Endometrial microvascular endothelial cells (primary cell): ENCODE results near the gene SCART1. TPM values are rescaled to one million over a fixed set of nuclear protein-coding genes. Genes with fewer than 3 reads are reported as not detected.
"Not testable (repeated sequence)": the region's sequence is repeated elsewhere in the genome, so short reads cannot be mapped to it uniquely, and the experiment has no call there.

Source experiments
- in situ Hi-C: cut with HindIII; loops from 2 replicates; pipeline ENCODE4 v1.10.0; 2017; ENCODE audit warnings: low sequenced_read_pairs, low pct_unique_long_range_greater_than_20kb; ENCODE audit errors: inconsistent ontology term
- total RNA-seq: library from RNA; depleted of rRNA; stranded (reverse); fragments of >200 nt; gene quantifications from one replicate; pipeline ENCODE4 v1.2.3, GENCODE V29; 2015; ENCODE audit errors: inconsistent ontology term

Gene SCART1
- total RNA-seq: not detected

GRCh38 chr10:133453516-133454203 lies at the start of gene SCART1:
TSS of gene SCART1 (plus strand) at chr10:133453945. CDS start at chr10:133453998, 53 bp downstream.
- in situ Hi-C loops: no loop called here

DNA sequence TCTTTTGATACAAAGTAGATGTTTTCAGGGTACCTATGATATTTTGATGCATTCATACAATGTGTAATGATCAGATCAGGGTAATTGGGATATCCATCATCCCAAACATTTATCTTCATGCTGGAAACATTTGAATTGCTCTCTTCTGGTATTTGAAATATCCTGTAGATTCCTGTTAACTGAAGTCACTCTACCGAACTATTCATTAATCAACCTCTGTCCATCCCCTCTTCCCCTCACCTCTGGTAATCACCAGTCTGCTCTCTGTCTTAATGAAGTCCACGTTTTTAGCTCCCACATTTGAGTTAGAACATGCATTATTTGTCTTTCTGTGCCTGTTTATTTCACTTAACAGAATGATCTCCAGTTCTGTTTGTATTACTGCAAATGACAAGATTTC lies 48.5 kb upstream of the SCART1 start:
- in situ Hi-C loops: no loop called here

- in situ Hi-C loops: no loop called here
Measured at GRCh38 chr10:133405844-133406527, 47.8 kb upstream of the SCART1 start.

GRCh38 chr10:133411523-133412380 lies 42.0 kb upstream of the SCART1 start:
- in situ Hi-C loops: no loop called here

DNA sequence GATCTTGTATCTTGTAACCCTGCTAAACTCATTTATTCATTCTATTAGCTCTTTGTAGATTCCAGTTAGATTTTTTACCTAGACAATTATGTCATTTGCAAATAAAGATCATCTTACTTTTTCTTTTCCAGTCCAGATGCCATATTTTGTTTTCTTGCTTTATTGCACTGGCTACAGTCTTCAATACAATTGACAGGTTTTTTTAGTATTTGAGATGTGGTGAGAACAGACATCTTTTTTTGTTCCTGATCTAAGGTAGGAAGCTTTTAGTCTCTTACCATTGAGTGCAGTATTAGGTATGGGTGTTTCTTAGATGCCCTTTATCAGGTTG lies 41.4 kb upstream of the SCART1 start:
- in situ Hi-C loops: no loop called here

- in situ Hi-C loops: not testable (repeated sequence)
Measured at GRCh38 chr10:133414401-133414800, 39.3 kb upstream of the SCART1 start.

GRCh38 chr10:133415752-133416151 lies 38.0 kb upstream of the SCART1 start:
- in situ Hi-C loops: no loop called here

DNA sequence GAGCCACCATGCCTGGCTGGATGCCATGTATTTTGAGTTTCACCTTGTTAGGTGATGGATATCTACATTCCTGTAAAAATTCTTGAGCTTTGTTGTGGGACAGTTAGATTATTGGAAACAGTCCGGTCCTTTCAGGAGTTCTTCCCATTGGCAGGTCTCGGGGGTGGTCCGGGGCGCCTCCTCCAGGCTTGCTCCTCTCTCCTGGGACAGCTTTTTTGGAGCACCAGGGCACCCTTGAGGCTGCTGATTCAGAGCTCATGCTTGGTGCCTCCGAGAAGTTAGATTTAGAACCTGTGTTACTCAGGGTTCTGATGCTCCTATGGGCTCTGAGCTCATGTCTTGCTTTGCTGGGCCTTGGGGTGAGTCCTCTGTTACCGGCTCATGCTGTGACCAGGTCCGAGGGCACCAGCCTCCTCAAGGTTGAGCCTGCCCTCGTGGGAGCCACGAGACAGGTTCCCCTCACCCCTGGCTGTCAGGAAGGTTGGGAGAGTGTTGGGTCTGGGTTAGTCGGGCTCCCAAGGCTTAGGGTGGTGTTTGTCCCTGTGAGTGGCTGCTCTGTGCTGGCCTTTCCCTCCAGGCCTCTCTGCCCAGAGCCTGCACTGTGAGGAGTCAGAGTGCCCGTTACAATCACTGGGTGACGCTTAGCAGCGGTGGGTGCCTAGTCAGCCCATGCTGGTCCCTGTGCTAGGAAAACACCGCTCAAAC lies 35.3 kb upstream of the SCART1 start:
- in situ Hi-C loops: no loop called here

DNA sequence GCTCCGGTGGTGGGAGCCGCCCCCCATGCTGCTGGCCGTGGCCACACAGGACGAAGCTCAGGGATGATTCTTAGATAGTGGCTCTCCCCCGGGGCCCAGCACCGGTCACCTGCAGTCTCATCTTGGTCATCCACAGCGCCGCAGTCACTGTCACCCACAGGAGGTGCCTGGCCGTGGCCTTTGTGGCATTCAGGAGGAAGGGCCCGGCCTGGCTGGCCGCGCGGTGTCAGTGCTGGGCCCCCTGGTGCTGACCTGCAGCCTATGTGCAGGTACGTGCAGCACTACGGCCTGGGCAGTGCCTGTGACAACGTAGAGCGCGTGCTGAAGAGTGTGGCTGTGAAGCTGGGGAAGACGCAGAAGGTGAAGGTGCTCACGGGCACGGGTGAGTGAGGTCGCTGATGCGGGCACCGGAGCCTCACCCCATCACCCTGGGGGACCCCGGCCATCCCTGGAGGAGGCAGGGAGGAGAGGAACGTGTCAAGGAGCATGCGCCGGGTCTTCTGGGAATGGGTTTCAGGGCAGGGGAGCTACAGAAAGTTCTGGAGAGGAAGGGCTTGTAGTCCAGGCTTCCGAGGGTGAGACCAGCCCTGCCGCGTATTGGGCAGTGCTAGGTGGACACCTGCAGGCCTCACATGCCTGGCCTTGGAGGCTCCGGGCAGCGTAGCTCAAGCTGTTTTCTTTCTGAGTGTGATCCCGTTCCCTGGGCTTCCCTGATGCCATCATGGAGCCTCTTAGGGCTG lies 34.4 kb upstream of the SCART1 start:
- in situ Hi-C loops: no loop called here

GRCh38 chr10:133420028-133420427 lies 33.7 kb upstream of the SCART1 start:
- in situ Hi-C loops: no loop called here

DNA sequence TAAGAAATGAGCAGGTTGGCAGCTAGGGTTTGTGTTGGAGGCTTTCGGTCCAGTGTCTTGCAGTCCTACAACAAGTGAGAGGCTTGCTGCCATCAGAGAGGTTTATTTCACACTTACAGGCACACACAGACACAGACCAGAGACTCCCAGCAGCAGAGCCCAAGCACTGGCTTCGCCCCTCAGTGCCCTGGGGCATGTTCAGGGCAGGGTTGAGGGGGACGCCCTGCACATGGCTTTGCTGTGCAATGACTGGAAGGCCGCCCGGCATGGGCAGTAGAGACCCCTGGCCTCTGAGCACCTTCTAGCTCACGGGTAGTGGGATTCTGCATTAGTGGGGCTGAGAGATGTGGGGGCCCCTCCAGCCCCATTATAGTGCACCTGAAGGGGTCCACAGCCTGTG lies 33.2 kb upstream of the SCART1 start:
- in situ Hi-C loops: no loop called here

DNA sequence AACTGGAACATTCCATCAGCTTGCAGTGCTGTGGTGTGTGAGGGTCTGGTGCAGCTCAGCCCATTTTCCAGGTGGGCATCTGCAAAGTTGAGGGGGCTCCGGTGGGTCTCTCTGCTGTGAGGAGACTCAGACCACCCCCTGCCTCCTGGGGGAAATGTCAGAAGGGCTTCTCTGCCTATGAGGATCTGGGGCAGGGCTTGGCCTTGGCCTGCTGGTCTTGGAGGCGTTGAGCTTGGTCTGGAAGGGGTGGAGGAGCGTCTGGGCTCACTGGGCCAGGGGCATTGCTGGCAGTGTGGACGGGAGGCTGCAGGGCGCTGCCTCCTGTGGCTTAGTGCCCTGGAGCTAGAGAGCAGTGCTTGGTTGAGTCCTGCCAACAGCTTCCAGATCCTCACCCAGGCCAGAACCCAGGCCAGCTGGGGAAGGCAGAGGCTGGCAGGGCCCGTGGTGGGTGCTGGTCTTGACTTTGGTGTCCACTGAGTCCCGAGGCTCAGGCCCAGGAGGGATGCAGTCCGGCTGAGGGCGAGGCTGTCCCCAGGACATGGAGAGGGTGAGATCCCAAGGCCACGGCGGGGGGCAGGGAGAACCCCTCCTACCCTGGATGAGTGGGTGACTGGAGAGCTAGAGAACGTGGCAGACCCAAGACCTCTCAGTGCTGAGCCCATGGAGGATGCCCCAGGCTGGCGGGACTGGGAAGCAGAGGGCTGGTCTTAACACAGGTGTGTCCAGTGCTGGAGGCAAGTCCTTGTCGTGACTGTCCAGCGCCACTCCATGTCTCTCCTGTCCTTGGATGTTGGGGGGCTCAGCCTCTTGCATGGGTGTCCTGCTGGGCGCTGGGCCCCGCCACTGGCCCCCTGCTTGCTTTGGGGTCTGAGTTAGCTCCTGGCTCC lies 32.2 kb upstream of the SCART1 start:
- in situ Hi-C loops: no loop called here

- in situ Hi-C loops: no loop called here
Measured at GRCh38 chr10:133422223-133422806, 31.4 kb upstream of the SCART1 start.

- in situ Hi-C loops: no loop called here
Measured at GRCh38 chr10:133422807-133423771, 30.7 kb upstream of the SCART1 start.

- in situ Hi-C loops: not testable (repeated sequence)
Measured at GRCh38 chr10:133424102-133424501, 29.6 kb upstream of the SCART1 start.

DNA sequence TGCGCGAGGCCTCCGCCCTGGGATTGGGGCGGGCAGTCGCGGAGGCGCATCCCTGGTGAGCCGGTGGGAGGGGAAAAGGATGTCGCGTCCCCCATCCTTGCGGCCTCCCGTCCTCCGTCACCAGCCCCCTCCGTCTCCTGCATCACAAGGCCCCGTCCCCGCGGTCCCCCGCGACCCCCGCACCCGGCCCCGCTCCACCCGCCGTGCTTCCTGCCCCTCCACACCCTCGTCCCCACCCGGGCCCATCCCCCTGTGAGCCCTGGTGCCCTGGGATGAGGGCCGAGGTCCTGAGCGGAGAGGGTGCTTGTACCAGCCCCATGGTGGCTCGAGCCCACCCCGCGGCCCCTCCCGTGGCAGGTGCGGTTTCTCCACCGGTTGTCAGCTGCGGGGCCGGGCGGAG lies 29.1 kb upstream of the SCART1 start, which contains the start of gene SPRN:
Gene SPRN (minus strand): TSS at position 25 of the 400 bp plus-strand sequence. CDS start 944 bp downstream, outside the sequence.
- in situ Hi-C loops: not testable (repeated sequence)
